Astrocyte (in vitro differentiated cells and primary cell): Measurements from ENCODE around the gene ACP5.

Source experiments
- EZH2 ChIP-seq: IDR thresholded peaks from 2 replicates; pipeline ENCODE4 v1.6.1; 2012; ENCODE audit warnings: mild to moderate bottlenecking, low read length, inconsistent platforms; ENCODE audit not compliant: insufficient read depth
- TF ChIP-seq, protein P1 (sequence below): IDR thresholded peaks from 2 replicates; pipeline ENCODE4 v1.5.1; 2011; ENCODE audit warnings: low read depth, mild to moderate bottlenecking, inconsistent platforms, low read length, moderate library complexity; ENCODE audit not compliant: insufficient read depth

DNA sequence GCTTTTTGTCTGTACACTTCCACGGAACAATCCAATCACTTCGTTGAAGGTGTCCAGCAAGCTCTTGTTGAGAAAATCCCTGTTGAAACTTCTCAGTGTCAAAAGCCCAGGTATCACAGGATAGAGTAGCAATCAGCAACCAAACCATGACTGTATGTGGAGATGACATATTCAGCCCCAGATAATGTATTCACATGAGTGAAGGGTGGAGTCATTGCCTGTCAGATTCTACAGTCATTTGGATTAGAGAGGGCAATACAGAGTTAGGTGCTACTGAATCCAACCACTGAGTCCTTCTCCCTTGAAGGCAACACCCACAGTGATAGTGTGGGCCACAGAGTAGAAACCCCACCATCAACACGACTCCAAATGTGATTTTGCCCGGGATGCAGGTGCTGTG lies 43.1 kb upstream of the ACP5 start:
- TF ChIP-seq, protein P1, sequence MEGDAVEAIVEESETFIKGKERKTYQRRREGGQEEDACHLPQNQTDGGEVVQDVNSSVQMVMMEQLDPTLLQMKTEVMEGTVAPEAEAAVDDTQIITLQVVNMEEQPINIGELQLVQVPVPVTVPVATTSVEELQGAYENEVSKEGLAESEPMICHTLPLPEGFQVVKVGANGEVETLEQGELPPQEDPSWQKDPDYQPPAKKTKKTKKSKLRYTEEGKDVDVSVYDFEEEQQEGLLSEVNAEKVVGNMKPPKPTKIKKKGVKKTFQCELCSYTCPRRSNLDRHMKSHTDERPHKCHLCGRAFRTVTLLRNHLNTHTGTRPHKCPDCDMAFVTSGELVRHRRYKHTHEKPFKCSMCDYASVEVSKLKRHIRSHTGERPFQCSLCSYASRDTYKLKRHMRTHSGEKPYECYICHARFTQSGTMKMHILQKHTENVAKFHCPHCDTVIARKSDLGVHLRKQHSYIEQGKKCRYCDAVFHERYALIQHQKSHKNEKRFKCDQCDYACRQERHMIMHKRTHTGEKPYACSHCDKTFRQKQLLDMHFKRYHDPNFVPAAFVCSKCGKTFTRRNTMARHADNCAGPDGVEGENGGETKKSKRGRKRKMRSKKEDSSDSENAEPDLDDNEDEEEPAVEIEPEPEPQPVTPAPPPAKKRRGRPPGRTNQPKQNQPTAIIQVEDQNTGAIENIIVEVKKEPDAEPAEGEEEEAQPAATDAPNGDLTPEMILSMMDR = no peak
- no peak for TF ChIP-seq EZH2
